GM12878 (cell line): ENCODE data around the gene ASPG.

Source experiments
- ATF7 ChIP-seq: fragments of 450-650 bp; IDR thresholded peaks from 2 replicates; pipeline ENCODE4 v1.6.1; 2016; ENCODE audit warnings: low read depth, mild to moderate bottlenecking
- BHLHE40 ChIP-seq, 2 experiments: fragments of 450-650 bp in 1 of 2; IDR thresholded peaks; 2 replicates each; pipeline ENCODE4 v1.6.1; 2011 to 2017; ENCODE audit warnings: low read depth in 2 of 2, borderline replicate concordance in 1 of 2, improper control_type of control experiment in 1 of 2, low read length in 1 of 2, mild to moderate bottlenecking in 1 of 2
- EP300 ChIP-seq, 2 experiments: fragments of 150-350 bp in 1 of 2; IDR thresholded peaks; 2 replicates each; pipeline ENCODE4 v1.6.1; 2011 to 2012; ENCODE audit warnings: low read depth in 2 of 2, low read length in 2 of 2, borderline replicate concordance in 1 of 2, improper control_type of control experiment in 1 of 2, inconsistent platforms in 1 of 2; ENCODE audit not compliant: control insufficient read depth in 1 of 2
- FOXK2 ChIP-seq: fragments of 450-650 bp; IDR thresholded peaks from 2 replicates; pipeline ENCODE4 v1.6.1; 2017; ENCODE audit warnings: mild to moderate bottlenecking, moderate library complexity
- FOXM1 ChIP-seq: IDR thresholded peaks from 2 replicates; pipeline ENCODE4 v1.6.1; 2012; ENCODE audit warnings: low read depth, mild to moderate bottlenecking, inconsistent platforms, low read length, moderate library complexity
- HDGF ChIP-seq: fragments of 450-650 bp; IDR thresholded peaks from 2 replicates; pipeline ENCODE4 v1.6.1; 2016; ENCODE audit warnings: antibody characterized with exemption
- IRF4 ChIP-seq: IDR thresholded peaks from 2 replicates; pipeline ENCODE4 v1.6.1; 2011; ENCODE audit warnings: low read depth, low read length
- KAT2A ChIP-seq: conservative IDR thresholded peaks from 2 replicates; pipeline ENCODE4 v1.6.1; 2011; ENCODE audit warnings: low read depth, low read length; ENCODE audit not compliant: control insufficient read depth
- NR2C2 ChIP-seq: IDR thresholded peaks from 2 replicates; pipeline ENCODE4 v1.6.1; 2011; ENCODE audit warnings: borderline replicate concordance, low read depth; ENCODE audit not compliant: control insufficient read depth, insufficient read length
- POLR2AphosphoS5 ChIP-seq: IDR thresholded peaks from 2 replicates; pipeline ENCODE4 v1.6.1; 2011; ENCODE audit warnings: mild to moderate bottlenecking, low read length, inconsistent platforms
- RAD21 ChIP-seq: IDR thresholded peaks from 2 replicates; pipeline ENCODE4 v1.6.1; 2011; ENCODE audit warnings: mild to moderate bottlenecking, low read depth, low read length, moderate library complexity; ENCODE audit not compliant: insufficient read depth
- RCOR1 ChIP-seq: conservative IDR thresholded peaks from 2 replicates; pipeline ENCODE4 v1.6.1; 2012; ENCODE audit warnings: low read depth, low read length, improper control_type of control experiment
- USF1 ChIP-seq: IDR thresholded peaks from 2 replicates; pipeline ENCODE4 v1.6.1; 2011; ENCODE audit warnings: borderline replicate concordance, low read depth, mild to moderate bottlenecking, moderate library complexity, mixed read lengths, low read length; ENCODE audit not compliant: insufficient read depth; ENCODE audit errors: extremely low read length

- no peak for TF ChIP-seq KAT2A
- TF ChIP-seq HDGF: no peak
- TF ChIP-seq USF1: no peak
- no peak for TF ChIP-seq POLR2AphosphoS5
- TF ChIP-seq EP300 (IDR thresholded peaks at IDR 0.05; ENCODE audit: borderline replicate concordance in 1 of 2, control insufficient read depth in 1 of 2, low read depth in 2 of 2, low read length in 2 of 2): no peak
- no peak for TF ChIP-seq FOXM1
- no peak for TF ChIP-seq RCOR1
- no peak for TF ChIP-seq RAD21
- TF ChIP-seq IRF4: no peak
- TF ChIP-seq NR2C2: no peak
- TF ChIP-seq BHLHE40 (IDR thresholded peaks at IDR 0.05; ENCODE audit: borderline replicate concordance in 1 of 2, low read depth in 2 of 2, low read length in 1 of 2): no peak
- no peak for TF ChIP-seq FOXK2
- no peak for TF ChIP-seq ATF7
Observed at GRCh38 chr14:104036212-104036611, 49.3 kb upstream of the ASPG start.
